ENCODE results near the gene CALD1.
A peak's percentile ranks its signal among the peaks of the same experiment; 100 is the strongest.

CALD1 gene

DNA sequence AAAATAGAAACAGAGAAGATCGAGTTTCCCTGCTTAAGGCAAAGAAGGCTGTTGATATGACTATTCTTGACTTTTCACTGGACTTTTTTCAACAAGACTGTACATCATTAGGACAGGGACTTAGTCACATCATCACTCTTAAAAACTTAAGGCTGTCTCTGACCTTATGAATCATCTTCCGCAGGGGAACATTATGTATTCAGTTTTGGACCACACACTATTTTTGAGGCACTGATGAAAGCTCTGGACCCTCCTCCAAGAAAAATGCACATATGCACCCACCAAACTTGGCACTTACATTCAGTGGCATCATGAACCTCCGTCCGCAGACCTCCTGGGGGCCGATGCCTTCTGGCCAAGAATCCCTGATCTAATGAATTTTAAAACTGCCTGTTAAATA lies 96.4 kb downstream of the CALD1 start:
- Histone ChIP-seq H3K9me3 (no peaks in the 10 kb centered on the region), H3K36me3 (no peaks in the 10 kb centered on the region), H3K27me3 (no peaks in the 10 kb centered on the region; the same call in 1 of the 2 replicates), H3K4me3 (ENCODE audit: low read depth, low read length) (no peak overlapping the region), H3K4me1 (no peaks in the 10 kb centered on the region)
- DNase-seq = no peak
- TF ChIP-seq, protein P1, sequence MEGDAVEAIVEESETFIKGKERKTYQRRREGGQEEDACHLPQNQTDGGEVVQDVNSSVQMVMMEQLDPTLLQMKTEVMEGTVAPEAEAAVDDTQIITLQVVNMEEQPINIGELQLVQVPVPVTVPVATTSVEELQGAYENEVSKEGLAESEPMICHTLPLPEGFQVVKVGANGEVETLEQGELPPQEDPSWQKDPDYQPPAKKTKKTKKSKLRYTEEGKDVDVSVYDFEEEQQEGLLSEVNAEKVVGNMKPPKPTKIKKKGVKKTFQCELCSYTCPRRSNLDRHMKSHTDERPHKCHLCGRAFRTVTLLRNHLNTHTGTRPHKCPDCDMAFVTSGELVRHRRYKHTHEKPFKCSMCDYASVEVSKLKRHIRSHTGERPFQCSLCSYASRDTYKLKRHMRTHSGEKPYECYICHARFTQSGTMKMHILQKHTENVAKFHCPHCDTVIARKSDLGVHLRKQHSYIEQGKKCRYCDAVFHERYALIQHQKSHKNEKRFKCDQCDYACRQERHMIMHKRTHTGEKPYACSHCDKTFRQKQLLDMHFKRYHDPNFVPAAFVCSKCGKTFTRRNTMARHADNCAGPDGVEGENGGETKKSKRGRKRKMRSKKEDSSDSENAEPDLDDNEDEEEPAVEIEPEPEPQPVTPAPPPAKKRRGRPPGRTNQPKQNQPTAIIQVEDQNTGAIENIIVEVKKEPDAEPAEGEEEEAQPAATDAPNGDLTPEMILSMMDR (IDR thresholded peaks at IDR 0.05; ENCODE audit: low read depth, low read length) = no peak

DNA sequence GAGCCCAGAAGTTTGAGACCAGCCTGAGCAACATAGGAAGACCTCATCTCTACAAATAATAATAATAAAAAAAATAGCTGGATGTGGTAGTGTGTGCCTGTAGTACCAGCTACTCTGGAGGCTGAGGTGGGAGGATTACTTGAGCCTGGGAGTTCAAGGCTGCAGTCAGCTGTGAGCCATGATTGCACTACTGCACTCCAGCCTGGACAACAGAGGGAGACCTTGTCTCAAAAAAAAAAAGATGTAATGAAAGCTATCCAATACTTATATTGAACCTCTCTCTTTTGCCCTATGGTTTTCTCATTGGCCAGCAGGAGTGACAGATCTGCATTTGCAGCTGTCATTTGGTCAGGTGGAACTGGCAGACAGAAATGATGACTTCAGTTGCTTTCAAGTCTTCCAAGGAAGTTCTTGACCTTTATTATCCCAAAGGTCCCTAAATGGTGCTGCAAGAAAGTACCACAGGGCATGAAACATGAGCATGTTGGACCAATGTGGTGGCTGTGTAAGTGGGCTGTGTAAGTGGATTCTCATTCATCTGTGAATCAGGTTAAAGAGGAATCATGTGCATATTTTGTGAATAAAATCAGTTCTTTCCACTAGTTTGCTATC lies 99.4 kb downstream of the CALD1 start:
- TF ChIP-seq, protein P1 (IDR thresholded peaks at IDR 0.05; ENCODE audit: low read depth, low read length) = peak; percentile 21; the same call in 1 of the 2 replicates
- Histone ChIP-seq H3K4me3 (ENCODE audit: low read depth, low read length) (no peak overlapping the region), H3K36me3 (no peaks in the 10 kb centered on the region), H3K4me1 (no peaks in the 10 kb centered on the region), H3K9me3 (no peaks in the 10 kb centered on the region), H3K27me3 (no peaks in the 10 kb centered on the region; the same call in 1 of the 2 replicates)
- no peak for DNase-seq

DNA sequence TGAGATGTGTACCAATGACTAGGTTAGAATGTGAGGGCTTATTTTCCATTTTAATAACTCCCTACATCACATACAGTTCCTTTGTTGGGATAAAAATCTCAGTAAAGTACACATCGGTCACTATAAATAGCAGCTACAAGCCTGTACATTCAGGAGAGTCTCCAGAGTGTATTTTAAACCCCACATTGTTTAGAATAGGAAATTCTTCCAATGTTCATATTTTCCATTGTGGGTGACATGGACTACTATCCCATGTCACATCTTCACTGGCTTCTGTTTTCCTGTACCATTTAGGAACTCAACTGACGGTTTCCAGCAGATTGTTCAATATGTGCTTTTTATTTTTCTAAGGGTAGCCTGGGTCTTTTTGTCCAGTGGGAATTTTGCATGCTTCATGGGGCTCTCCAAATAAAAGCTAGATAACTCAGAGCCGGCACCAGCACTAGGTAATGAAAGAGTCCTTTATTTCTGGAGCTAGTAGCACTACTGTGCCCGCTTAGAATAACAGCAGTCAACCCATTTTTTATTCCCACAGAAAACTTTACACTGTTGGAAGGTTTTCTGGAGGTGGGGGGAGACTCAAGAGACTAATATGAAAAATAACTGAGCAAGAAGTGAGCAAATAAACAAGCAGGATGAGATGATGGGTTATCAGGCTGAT lies 100.5 kb downstream of the CALD1 start:
- TF ChIP-seq, protein P1 (IDR thresholded peaks at IDR 0.05; ENCODE audit: low read depth, low read length) = no peak
- no peak overlapping the region for H3K4me3 ChIP-seq (ENCODE audit: low read depth, low read length)
- no peaks in the 10 kb centered on the region for H3K9me3 ChIP-seq
- no peaks in the 10 kb centered on the region for H3K36me3 ChIP-seq
- no peak for DNase-seq
- no peaks in the 10 kb centered on the region for H3K4me1 ChIP-seq
- no peaks in the 10 kb centered on the region; the same call in 1 of the 2 replicates for H3K27me3 ChIP-seq

DNA sequence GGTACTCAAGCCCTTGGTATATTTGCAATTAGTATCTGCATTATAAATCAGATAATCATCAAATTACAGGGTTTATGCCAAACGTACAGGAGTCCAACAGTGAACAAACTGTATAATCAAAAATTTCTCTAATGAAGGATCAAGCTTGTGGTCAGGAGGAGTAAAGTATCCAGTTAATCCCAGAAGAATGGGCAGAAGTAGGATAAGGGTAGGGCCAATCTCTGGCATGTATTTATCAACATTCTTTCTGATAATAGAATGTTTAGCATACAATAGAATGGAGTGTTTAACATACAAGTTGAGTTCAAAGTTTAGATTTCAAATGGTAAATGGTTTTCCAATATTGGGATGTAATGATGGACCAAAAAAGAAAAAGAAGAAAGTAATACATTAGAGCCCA lies 103.0 kb downstream of the CALD1 start:
- TF ChIP-seq, protein P1 (IDR thresholded peaks at IDR 0.05; ENCODE audit: low read depth, low read length) = no peak
- no peak overlapping the region for H3K4me3 ChIP-seq (ENCODE audit: low read depth, low read length)
- no peaks in the 10 kb centered on the region for H3K27me3 ChIP-seq
- peaks cover 9% of the 10 kb centered on the region for H3K4me1 ChIP-seq
- no peaks in the 10 kb centered on the region for H3K9me3 ChIP-seq
- no peak for DNase-seq
- H3K36me3 ChIP-seq = no peaks in the 10 kb centered on the region

DNA sequence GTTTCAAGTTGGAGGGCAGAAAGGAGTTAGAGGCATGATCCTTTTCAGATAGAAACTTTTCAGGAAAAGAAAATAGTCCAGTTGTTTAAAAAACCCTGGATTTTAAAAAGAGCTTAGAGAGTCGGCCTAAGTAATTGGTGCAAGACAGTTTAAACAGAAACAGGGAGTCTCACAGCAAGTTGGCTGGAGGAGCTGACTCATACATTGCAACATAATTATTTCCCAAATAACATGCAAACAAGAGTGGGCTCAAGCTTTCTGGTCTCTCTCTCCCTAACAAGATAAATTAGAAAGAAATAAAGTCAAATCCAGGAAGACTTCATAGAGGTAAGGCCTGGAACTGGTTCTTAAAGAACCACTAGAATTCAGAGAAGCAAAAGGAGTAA lies 106.5 kb downstream of the CALD1 start:
- peaks cover 18% of the 10 kb centered on the region for H3K4me1 ChIP-seq
- H3K36me3 ChIP-seq = no peaks in the 10 kb centered on the region
- TF ChIP-seq, protein P1 (IDR thresholded peaks at IDR 0.05; ENCODE audit: low read depth, low read length) = no peak
- no peaks in the 10 kb centered on the region for H3K9me3 ChIP-seq
- H3K27me3 ChIP-seq = no peaks in the 10 kb centered on the region
- H3K4me3 ChIP-seq (ENCODE audit: low read depth, low read length) = no peak overlapping the region
- no peak for DNase-seq

DNA sequence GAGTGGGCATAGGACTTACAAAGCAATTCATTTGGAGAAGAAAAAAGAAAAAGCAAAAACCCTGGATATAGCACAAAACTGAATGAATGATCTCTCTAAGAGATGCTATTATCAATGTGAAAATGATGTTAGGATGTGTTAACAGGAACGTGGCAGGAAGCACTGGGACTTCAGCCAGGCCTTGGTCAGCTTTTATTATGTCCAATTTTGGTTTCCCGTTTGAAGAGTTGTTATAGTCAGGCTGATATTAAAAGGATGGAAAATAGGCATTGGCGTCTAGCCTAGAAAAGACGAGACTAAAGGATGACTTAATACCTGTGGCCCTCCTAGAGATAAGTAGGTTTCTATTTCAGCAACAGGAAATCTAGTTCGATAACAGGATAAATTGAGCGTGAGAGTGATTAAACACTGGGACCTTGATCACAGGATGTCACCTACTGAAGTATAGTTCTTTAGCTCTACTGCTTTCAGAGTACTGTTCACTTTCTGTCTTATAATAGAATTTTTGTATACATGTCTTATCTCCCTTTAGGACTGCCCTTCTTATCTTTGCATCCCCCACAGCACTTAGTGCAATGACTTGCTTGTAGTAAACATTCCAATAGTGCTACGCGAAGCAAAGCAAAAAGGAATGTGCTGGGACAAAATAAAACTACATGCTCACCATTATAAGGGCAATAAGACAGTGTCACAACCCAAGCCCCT lies 107.1 kb downstream of the CALD1 start:
- TF ChIP-seq, protein P1 (IDR thresholded peaks at IDR 0.05; ENCODE audit: low read depth, low read length) = no peak
- H3K4me3 ChIP-seq (ENCODE audit: low read depth, low read length) = no peak overlapping the region
- no peaks in the 10 kb centered on the region for H3K36me3 ChIP-seq
- no peaks in the 10 kb centered on the region for H3K9me3 ChIP-seq
- no peaks in the 10 kb centered on the region for H3K27me3 ChIP-seq
- no peak for DNase-seq
- peaks cover 19% of the 10 kb centered on the region for H3K4me1 ChIP-seq

All from BE2C (cell line).